Left cardiac atrium (tissue), 4 donors: Measurements from ENCODE around the gene IL17B. TPM values are rescaled to one million over a fixed set of nuclear protein-coding genes. Genes with fewer than 3 reads are reported as not detected.

ENCODE experiments used
- ATAC-seq, 2 donors: fragments of 200-7000 bp; cut with Tn5 transposase; one replicate each; pipeline ENCODE4 v1.9.1; 2020; ENCODE audit warnings: mild to moderate bottlenecking in 2 of 2, moderate library complexity in 2 of 2
- DNase-seq: peaks from one replicate; pipeline ENCODE4 v3.0.0-alpha.2; 2020
- intact Hi-C, 2 donors: fragments of 100-400 bp; cut with DNase I; formaldehyde crosslinking; loops; one replicate each; pipeline versions ENCODE4 v1.14.1 to v1.15.1; 2022 to 2023
- total RNA-seq, 2 donors: library from RNA; stranded (reverse); fragmentation: NEBNext Ultra II Directional; extraction: Animal tissue kit (Norgen Biotek cat#: 25700); gene quantifications; one replicate each; pipeline ENCODE4 v1.2.1, GENCODE V29; 2021
- donor health status: DM: no; HTN: yes; CAD: no.
- donor health status: DM: no; HTN: yes; CAD: no; lungs with severe emphysema.
- donor health status: DM: yes; HTN: yes; CAD: no.
- donor health status: Dilated cardiomyopathy.

The IL17B gene
- total RNA-seq, 2 donors from 2014 or later = 0.44 to 0.89 TPM

DNA sequence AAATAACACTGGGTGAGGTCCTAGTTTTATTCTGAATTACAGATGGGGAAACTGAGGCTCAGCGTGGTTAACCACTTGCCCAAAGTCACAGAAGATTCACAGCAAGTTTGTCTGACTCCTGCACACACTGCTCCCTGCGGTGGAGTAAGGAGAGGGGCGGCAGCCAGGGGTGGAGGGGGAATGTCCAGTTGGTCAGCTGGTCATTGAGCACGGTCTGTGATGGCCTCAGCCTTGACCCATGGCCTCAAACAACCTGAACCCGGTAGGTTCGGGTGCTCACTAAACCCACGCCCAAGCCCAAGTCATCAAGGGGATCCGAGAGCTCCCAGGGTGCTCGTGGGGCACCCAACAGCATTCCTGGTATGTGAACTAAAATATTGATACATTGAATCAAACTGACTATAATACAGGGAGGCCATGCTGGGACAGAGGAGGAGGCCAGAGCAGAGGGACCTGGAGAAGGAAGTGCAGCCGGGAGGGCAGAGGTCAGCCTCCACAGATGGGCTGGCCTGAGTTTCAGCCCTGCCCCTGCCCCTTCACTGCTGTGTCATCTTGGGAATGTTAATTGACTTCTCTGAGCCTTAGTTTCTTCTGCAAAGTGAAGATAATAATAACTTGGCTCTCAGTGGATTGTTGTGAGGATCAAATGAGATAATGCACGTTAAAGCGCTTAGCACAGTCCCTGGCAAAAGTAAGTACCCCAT, 3.6 kb upstream of the IL17B start:
- ATAC-seq = no peak

DNA sequence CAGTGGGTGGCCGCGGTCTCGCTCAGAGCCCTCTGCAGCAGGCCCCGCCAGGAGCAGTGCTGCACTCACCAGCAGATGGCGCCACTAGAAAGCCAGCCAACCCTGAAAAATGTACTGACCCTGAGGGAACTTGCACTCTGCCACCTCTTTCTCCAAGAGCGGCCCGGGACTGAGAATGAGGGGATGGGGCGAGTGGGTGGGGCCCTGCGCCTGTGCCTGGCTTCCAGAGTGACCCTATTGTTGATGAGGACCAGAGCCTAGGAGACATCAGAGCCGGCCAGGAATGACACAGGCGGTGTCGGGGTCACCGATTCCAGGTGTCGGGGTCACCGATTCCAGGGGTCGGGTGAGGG, 2.9 kb upstream of the IL17B start:
- ATAC-seq = peak; percentile 76 to 78
- DNase-seq = peak; percentile 84
- intact Hi-C loops = loop anchor here (2.0 to 5.0 kb wide), 4 partner anchors 49 to 185 kb away; partner anchors contain the start of gene CSNK1A1 (in 1 of the 2)

More for the DNA sequence above, 3.6 kb upstream of the IL17B start:
- DNase-seq = no peak
- intact Hi-C loops = loop anchor here in 1 of 2 donors (2.0 to 5.0 kb wide), 3 partner anchors 48 to 185 kb away; partner anchors contain the start of gene CSNK1A1

DNA sequence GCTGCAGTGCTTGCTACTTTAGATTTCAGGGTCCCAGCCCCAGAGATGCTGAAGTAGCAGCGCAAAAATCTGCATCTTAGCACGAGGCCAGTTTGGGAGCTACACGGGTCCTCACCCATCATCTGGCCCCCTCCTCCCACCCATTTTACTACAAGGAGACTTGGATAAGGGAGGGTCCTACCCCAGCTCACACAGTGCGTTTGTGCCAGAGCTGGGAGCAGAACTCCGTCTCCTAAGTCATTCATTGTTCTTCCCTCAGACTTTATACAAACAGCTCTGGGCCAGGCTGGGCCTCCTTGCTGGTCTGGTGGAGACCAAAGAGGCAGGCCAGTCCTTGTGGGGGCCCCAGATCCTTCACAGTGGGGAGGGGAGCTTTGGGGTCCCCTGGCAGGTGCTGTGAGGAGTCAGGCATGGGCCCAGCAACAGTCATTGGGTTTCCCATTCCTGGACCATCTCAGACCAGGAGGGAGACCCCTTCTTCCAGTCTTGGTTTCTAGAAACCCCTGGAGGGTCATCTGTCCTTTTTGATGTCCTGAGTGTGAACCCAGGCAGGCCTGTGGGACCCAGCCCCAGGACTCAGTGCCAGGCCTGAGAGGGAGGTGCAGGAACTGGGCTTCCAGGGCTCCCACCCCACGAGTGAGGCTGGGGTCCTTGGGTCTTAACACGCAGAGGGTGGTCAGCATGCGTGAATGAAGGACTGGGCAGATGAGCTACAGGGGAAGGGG, 2.3 kb upstream of the IL17B start:
- intact Hi-C loops = loop anchor here (2.0 to 5.0 kb wide), 3 partner anchors 51 to 186 kb away; partner anchors contain the start of gene CSNK1A1 (in 1 of the 2)
- DNase-seq (no peak), ATAC-seq (no peak)

DNA sequence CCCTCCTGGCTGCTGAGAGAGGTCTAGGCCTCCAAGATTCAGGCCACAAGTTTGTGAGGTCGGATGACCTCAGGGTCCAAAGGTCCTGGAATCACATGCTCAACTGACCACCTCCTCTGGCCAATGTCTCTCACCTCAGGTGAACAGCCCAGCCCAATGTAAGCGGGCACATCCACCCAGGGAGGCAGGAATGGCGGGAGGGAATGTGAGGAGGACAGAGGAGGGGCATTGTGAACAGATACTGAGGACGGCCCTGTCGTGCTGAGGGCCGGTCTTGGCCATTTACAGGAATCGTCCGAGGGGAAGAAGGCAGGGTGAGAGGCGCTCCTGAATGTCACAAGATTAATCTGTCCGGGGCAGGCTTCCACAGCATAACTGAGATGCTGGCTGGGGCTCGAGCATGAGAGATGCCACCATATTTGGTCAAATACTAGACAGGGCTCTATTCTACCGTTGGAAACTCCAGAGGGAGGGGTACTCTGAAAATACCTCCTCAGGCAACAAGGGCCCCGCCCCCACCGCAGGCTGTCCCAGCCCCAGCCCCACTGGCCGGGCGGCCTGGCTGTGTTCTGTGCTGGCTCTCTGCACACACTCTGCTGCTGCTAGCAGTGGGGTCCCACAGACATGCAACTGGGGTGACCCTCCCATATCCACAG, 1.5 kb upstream of the IL17B start:
- ATAC-seq (peak; percentile 21 to 28), DNase-seq (peak; percentile 63)
- intact Hi-C loops = loop anchor here (2.0 to 5.0 kb wide), 3 partner anchors 52 to 187 kb away; partner anchors contain the start of gene CSNK1A1 (in 1 of the 2)

DNA sequence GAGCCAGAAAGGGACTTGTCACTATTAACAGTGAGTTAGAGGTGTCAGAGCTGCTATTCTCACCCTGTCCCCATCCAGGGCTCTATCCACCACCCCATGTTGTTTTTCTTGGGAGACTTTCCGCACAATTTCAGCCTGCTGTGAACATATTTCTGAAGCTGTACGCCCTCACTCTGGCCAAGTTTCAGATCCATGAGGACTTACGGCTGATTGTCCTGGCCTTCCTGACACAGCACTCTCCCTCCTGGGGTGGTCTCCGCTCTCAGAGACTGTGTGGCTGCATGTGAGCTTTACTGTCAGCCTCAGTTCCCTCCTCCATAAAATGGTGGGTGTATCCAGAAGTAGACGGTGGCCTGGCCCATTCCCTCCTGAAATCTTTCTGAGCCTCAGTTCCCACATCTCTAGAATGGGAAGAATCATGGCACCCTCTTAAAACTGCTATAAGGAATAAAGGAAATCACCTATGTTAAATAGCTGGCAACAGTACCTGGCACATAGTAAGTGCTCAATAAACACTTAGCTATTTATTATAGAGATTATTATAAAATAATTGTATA, 804 bp upstream of the IL17B start:
- intact Hi-C loops = loop anchor here (2.0 to 5.0 kb wide), 3 partner anchors 53 to 187 kb away; partner anchors contain the start of gene CSNK1A1 (in 1 of the 2)
- no peak for DNase-seq
- ATAC-seq = no peak

DNA sequence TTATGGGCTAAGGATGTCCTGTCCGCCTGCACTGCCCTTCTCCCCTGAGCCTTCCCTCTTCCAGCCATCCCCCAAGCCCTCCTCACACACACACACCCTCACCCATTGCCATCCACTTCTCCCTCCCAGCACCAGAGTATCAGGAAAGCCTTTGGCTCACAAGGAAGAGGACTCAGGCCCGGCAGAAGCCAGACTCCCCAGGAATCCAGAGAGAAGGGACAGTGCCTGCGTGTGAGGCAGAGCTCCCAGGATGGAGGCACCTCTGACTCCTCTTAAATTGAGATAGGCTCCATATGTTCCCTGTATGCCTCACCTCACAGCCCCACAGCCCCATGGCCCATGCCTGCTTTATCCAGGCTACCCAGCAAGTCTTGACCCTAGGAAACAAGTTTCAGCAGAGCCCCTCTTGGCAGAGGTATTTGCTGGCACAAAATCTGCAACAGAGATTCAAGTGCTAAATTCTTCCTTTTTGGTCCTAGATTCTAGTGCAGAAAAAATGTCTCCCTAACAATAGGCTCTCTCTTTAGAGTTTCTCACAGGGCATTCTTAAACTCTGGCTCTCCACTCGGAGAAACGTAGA, 761 bp downstream of the IL17B start:
- DNase-seq = no peak
- intact Hi-C loops = no loop called here
- ATAC-seq = no peak

DNA sequence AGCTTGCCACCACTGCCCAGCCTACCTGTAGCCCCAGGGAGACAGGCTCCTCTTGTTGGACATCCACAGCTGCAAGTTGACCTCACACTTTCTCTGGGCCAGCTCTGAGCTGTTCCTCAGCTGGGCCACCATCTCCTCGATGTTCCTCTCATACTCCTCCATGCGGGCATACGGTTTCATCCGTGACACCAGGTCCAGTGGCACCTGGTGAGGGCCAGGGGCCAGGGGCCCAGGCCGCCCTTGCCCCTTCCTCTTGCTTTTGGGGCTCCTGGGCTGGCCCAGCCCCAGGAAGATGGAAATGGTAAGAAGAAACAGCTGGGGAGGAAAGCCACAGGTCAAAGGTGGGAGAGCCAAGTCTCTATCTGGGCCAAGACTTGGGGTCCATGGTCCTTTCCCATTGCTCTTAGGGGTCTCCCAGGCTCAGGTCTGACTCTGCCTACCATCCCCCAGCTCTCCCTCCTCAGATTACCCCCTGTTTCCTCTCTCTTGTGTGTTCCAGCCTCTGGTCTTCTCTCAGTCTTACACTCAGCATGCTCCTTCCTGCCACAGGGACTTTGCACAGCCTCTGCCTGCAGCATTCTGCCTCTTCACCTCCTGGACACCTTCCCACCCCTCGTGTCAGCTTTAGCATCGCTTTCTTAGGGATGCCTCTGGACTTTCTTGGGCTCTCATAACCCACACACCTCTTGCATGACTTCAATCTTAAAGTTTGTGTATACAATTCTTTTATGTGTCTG, 2.2 kb downstream of the IL17B start:
- intact Hi-C loops = no loop called here
- DNase-seq = no peak
- no peak for ATAC-seq

DNA sequence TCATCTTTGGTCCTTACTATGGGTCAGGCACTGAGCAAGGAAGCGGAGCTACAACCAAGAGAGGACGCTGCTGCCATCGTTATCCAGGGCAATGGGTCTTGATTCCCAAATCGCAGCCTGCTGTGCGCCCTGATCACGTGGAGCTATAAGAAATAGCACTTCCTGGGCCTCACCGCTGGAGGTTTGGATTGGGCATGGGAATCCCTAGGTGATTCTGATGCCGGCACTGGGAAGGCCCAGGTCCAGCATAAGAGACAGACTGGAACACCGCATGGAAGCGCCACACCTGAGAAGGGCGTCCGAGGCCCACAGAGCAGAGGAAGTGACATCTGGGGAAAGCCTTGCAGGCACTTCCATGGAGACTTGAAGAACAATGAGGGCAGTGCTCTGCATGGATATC, 3.0 kb downstream of the IL17B start:
- DNase-seq (no peak), ATAC-seq (no peak)
- intact Hi-C loops = no loop called here

DNA sequence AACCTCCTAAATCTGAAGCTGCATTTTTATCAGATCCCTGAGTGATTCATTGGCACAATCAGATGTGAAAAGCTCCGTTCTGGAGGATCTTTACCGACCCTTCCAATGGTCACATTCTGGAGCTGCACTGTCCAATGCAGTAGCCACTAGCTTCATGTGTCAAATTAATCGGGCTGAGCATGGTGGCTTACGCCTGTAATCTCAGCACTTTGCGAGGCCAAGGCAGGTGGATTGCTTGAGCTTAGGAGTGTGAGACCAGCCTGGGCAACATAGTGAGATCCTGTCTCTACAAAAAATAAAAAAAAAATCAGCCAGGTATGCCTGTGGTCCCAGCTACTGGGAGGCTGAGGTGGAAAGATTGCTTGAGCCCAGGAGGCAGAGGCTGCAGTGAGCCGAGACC, 3.7 kb downstream of the IL17B start:
- DNase-seq (no peak), ATAC-seq (no peak)
- intact Hi-C loops = no loop called here

DNA sequence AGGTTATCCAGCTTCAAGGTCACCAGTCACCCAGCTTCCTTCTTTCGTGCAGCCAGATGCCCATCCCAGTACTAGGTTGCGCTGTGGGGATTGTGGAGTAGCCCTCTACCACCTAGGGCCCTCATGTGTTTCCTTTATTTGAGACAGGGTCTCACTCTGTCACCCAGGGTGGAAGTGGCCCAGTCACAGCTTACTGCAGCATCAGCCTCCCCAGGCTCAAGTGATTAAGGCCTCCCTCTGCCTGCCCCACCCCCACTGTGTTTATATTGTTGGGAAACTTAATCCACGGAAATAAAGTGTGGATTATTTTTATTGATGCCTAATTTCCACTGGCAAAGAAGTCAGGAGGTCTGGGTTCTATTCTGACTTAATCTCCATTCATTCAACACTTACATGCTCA, 4.3 kb downstream of the IL17B start:
- ATAC-seq (no peak), DNase-seq (no peak)
- intact Hi-C loops = loop anchor here in 1 of 2 donors (5.0 kb wide), 2 partner anchors 108 to 188 kb away; no protein-coding TSS in a partner anchor

DNA sequence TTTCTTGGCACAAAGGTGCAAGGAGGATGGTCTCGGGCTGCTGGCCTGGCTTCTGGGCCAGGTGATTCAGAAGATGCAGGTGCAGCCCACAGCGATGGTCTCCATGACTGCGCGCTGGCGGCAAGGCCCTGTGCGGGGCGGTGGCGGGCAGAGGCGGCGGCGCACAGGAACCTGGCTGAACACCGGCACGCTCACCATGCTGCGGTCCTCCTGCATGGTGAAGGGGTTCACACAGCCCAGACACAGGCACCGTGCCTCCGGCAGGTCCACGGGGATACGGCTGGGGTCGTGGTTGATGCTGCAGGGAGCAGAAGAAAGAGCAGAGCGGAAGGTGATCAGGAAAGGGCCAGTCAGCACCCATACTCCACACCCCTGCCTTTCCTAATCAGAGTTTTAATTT, 4.8 kb downstream of the IL17B start:
- intact Hi-C loops = loop anchor here in 1 of 2 donors (5.0 kb wide), 2 partner anchors 107 to 188 kb away; no protein-coding TSS in a partner anchor
- DNase-seq (no peak), ATAC-seq (no peak)

DNA sequence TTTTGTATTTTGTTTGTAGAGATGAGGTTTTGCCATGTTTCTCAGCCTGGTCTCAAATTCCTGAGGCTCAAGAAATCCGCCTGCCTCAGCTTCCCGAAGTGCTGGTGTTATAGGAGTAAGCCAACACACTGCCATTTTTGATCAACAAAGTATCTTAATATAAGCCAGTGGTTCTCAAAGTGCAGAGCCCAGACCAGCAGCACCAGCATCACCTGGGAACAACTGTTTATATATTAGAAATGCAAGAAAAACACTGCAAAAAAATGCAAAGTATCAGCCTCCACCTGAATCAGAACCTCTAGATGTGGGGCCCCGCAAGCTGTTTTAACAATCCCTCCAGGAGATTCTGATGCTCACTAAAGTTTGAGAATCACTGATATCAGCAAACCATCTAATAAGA, 6.2 kb downstream of the IL17B start:
- DNase-seq (no peak), ATAC-seq (no peak)
- intact Hi-C loops = loop anchor here in 1 of 2 donors (5.0 kb wide), 2 partner anchors 106 to 189 kb away; no protein-coding TSS in a partner anchor

DNA sequence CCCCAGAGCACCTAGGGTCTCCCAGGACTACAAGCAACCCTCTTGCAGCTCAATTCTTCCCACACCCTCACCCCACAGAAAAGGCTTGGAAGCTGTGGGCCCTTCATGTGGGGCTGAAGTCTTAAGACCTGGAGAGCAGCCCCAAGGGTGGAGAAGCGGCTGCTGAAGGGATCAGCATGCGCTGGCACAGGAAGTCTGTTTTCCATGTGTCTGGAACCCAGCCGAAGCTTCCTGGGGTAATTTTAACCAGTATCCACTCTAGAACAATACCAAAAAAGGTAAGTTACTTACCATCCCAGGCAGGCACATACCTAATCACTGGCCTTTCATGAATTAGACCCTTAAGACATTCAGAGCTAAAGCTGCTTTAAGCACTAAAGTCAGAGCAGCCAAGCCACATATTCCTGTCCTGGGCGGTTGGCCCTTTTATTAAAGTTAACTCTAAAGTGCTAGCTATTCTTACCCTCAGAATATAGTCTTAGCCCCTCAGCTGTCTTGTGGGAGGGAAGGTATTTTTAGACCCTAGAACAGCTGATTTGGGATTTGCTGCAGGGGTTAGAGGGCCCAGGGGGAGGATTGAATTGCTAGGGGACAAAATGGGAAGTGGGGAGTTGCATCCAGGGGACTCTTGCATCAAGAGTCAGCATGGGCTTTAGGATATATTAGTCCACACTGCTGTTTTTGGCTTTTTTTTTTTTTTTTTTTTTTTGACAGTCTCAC, 6.9 kb downstream of the IL17B start:
- intact Hi-C loops = loop anchor here in 1 of 2 donors (5.0 kb wide), 2 partner anchors 105 to 190 kb away; no protein-coding TSS in a partner anchor
- ATAC-seq = no peak
- DNase-seq = no peak

DNA sequence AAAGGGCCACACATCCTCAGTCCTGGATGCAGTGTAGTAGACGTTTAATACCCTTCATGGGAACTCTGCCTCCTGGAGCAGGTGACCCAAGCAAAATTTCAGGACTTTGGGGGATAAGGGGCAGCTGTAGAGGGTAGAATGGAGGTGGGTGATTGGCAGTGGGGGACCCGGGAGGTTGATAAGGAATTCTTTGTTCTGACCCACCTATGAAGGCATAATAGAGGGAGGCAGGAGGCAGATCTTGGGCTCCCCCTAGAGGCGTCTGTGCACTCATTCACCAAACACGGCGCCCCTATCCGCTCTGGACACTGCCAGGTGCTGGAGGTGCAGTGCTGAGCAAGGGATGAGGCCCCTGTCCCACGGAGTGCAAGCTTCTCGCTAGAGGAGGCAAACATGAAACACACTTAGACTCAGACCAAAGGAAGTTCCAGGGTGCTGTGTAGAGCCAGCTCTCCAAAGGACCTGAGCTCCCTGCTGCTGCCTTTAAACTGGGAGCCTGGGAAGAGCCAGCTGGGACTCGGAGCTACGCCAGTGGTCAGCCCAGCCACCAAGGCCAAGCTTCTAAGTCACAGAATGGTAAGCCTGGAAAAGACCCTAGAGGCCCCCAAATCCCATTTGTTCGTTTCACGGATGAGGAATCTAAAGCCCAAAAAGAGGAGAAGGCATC, 7.7 kb downstream of the IL17B start:
- ATAC-seq = peak; percentile 76 to 85
- intact Hi-C loops = loop anchor here in 1 of 2 donors (5.0 kb wide), 2 partner anchors 104 to 191 kb away; no protein-coding TSS in a partner anchor

DNA sequence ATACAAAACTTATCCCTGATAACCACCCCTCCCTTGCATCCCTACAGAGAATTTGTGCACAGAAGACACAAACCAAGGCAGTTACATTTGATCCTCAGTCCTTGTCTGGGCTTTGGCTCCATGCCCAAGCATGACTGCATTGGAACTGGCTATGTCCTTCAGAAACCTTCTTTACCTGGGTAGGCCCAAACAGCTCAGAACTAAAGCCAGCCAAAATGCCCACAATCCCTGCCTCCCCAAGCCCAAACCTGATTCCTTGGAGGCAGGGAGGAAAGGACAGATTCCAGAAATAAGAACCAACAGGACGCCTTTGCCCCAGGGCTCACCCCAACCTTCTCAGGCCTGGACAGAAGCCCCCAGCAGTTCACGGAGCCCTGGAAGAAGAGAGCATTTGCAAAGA, 8.2 kb downstream of the IL17B start:
- intact Hi-C loops = loop anchor here in 1 of 2 donors (5.0 kb wide), 2 partner anchors 104 to 191 kb away; no protein-coding TSS in a partner anchor
- ATAC-seq (no peak), DNase-seq (no peak)

More for the DNA sequence above, 7.7 kb downstream of the IL17B start:
- peak; percentile 67 for DNase-seq

DNA sequence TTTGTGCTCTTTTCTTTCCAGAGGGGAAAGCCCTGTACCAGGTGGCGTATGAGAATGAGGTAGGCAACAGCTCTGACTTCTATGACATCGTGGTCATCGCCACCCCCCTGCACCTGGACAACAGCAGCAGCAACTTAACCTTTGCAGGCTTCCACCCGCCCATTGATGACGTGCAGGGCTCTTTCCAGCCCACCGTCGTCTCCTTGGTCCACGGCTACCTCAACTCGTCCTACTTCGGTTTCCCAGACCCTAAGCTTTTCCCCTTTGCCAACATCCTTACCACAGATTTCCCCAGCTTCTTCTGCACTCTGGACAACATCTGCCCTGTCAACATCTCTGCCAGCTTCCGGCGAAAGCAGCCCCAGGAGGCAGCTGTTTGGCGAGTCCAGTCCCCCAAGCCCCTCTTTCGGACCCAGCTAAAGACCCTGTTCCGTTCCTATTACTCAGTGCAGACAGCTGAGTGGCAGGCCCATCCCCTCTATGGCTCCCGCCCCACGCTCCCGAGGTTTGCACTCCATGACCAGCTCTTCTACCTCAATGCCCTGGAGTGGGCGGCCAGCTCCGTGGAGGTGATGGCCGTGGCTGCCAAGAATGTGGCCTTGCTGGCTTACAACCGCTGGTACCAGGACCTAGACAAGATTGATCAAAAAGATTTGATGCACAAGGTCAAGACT, 11.0 kb downstream of the IL17B start:
- no peak for ATAC-seq
- intact Hi-C loops = loop anchor here (5.0 kb wide), 2 partner anchors 51 to 101 kb away; no protein-coding TSS in a partner anchor
- no peak for DNase-seq
